NB4 (cell line): ENCODE measurements around the gene RASGEF1C.

ENCODE experiments used
- CTCF ChIP-seq: IDR thresholded peaks from one replicate; pipeline ENCODE4 v1.5.1; 2012; ENCODE audit warnings: low read depth, low read length
- POLR2A ChIP-seq: IDR thresholded peaks from 2 replicates; pipeline ENCODE4 v1.6.1; 2011; ENCODE audit warnings: mild to moderate bottlenecking; ENCODE audit not compliant: insufficient read length; ENCODE audit errors: extremely low read depth

GRCh38 chr5:180067986-180068385 is 141.0 kb downstream of the RASGEF1C start:
- no peak for TF ChIP-seq CTCF
- TF ChIP-seq POLR2A, result no peak
